ENCODE data around the gene EP400. TPM values are rescaled to one million over a fixed set of nuclear protein-coding genes. Genes with fewer than 3 reads are reported as not detected.

The EP400 gene
- total and polyA plus RNA-seq, 9 of the 15 experiments (the other 6 are each of a cell fraction or from before 2014, with no cell fraction given): 4.5 to 58.0 (median 7.0) TPM

DNA sequence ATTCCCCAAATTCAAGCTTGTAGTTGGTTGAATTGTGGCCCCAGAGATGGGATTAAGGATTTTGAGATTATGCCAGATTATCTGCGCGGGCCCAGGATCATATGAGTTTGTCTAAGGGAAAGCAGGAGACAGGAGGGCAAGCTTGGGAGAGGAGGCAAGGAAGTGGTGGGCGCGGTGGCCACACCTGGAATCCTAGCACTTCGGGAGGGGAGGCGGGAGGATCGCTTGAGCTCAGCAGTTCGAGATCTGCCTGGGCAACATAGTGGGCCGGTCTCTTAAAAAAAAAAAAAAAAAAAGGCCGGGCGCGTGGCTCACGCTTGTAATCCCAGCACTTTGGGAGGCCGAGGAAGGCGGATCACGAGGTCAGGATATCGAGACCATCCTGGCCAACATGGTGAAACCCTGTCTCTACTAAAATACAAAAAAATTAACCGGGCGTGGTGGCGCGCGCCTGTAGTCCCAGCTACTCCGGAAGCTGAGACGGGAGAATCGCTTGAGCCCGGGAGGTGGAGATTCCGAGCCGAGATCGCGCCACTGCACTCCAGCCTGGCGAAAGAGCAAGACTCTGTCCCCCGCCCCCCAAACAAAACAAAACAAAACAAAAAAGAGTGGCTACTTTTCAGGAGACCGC is 21.5 kb upstream of the EP400 start (continued):
- TF ChIP-seq, protein P1, sequence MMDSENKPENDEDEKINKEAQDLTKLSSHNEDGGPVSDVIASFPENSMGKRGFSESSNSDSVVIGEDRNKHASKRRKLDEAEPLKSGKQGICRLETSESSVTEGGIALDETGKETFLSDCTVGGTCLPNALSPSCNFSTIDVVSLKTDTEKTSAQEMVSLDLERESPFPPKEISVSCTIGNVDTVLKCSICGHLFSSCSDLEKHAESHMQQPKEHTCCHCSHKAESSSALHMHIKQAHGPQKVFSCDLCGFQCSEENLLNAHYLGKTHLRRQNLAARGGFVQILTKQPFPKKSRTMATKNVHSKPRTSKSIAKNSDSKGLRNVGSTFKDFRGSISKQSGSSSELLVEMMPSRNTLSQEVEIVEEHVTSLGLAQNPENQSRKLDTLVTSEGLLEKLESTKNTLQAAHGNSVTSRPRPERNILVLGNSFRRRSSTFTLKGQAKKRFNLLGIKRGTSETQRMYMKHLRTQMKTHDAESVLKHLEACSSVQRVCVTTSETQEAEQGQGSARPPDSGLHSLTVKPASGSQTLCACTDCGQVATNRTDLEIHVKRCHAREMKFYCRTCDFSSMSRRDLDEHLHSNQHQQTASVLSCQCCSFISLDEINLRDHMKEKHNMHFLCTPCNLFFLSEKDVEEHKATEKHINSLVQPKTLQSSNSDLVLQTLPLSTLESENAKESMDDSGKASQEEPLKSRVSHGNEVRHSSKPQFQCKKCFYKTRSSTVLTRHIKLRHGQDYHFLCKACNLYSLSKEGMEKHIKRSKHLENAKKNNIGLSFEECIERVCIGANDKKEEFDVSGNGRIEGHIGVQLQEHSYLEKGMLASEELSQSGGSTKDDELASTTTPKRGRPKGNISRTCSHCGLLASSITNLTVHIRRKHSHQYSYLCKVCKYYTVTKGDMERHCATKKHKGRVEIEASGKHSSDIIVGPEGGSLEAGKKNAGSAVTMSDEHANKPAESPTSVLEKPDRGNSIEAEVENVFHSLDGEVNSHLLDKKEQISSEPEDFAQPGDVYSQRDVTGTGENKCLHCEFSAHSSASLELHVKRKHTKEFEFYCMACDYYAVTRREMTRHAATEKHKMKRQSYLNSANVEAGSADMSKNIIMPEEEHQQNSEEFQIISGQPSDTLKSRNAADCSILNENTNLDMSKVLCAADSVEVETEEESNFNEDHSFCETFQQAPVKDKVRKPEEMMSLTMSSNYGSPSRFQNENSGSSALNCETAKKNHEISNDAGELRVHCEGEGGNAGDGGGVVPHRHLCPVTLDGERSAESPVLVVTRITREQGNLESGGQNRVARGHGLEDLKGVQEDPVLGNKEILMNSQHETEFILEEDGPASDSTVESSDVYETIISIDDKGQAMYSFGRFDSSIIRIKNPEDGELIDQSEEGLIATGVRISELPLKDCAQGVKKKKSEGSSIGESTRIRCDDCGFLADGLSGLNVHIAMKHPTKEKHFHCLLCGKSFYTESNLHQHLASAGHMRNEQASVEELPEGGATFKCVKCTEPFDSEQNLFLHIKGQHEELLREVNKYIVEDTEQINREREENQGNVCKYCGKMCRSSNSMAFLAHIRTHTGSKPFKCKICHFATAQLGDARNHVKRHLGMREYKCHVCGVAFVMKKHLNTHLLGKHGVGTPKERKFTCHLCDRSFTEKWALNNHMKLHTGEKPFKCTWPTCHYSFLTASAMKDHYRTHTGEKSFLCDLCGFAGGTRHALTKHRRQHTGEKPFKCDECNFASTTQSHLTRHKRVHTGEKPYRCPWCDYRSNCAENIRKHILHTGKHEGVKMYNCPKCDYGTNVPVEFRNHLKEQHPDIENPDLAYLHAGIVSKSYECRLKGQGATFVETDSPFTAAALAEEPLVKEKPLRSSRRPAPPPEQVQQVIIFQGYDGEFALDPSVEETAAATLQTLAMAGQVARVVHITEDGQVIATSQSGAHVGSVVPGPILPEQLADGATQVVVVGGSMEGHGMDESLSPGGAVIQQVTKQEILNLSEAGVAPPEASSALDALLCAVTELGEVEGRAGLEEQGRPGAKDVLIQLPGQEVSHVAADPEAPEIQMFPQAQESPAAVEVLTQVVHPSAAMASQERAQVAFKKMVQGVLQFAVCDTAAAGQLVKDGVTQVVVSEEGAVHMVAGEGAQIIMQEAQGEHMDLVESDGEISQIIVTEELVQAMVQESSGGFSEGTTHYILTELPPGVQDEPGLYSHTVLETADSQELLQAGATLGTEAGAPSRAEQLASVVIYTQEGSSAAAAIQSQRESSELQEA (IDR thresholded peaks at IDR 0.05; ENCODE audit: low read depth): peak; percentile 48; the same call in 1 of the 2 replicates
- no peak for TF ChIP-seq CREB1 (IDR thresholded peaks at IDR 0.05)
- TF ChIP-seq CREB1 (CRISPR knock-in tag; IDR thresholded peaks at IDR 0.05): 0 out of 2 replicates have a peak, but pooled peaks have one; percentile 2
- TF ChIP-seq ZNF384 (IDR thresholded peaks at IDR 0.05; ENCODE audit: low read depth, low read length): peak; percentile 63; the same call in 1 of the 2 replicates
- TF ChIP-seq, protein P2, sequence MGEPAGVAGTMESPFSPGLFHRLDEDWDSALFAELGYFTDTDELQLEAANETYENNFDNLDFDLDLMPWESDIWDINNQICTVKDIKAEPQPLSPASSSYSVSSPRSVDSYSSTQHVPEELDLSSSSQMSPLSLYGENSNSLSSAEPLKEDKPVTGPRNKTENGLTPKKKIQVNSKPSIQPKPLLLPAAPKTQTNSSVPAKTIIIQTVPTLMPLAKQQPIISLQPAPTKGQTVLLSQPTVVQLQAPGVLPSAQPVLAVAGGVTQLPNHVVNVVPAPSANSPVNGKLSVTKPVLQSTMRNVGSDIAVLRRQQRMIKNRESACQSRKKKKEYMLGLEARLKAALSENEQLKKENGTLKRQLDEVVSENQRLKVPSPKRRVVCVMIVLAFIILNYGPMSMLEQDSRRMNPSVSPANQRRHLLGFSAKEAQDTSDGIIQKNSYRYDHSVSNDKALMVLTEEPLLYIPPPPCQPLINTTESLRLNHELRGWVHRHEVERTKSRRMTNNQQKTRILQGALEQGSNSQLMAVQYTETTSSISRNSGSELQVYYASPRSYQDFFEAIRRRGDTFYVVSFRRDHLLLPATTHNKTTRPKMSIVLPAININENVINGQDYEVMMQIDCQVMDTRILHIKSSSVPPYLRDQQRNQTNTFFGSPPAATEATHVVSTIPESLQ (CRISPR knock-in tag; IDR thresholded peaks at IDR 0.05): 0 out of 2 replicates have a peak, but pooled peaks have one; percentile 2
- peak; percentile 41; the same call in 1 of the 2 replicates for TF ChIP-seq ZNF175 (CRISPR knock-in tag; IDR thresholded peaks at IDR 0.05; ENCODE audit: low read depth)
- peak; percentile 81 for TF ChIP-seq ETV5 (CRISPR knock-in tag; IDR thresholded peaks at IDR 0.05; ENCODE audit: low read depth)
- TF ChIP-seq MBD2 (IDR thresholded peaks at IDR 0.05; ENCODE audit: borderline replicate concordance, low read depth): no peak
- TF ChIP-seq PHB2 (IDR thresholded peaks at IDR 0.05; ENCODE audit: low read depth): no peak
- 0 out of 2 replicates have a peak, but pooled peaks have one; percentile 23 for TF ChIP-seq HLTF (IDR thresholded peaks at IDR 0.05)
- TF ChIP-seq THRAP3 (IDR thresholded peaks at IDR 0.05; ENCODE audit: borderline replicate concordance): 0 out of 2 replicates have a peak, but pooled peaks have one; percentile 25
- TF ChIP-seq, protein P3, sequence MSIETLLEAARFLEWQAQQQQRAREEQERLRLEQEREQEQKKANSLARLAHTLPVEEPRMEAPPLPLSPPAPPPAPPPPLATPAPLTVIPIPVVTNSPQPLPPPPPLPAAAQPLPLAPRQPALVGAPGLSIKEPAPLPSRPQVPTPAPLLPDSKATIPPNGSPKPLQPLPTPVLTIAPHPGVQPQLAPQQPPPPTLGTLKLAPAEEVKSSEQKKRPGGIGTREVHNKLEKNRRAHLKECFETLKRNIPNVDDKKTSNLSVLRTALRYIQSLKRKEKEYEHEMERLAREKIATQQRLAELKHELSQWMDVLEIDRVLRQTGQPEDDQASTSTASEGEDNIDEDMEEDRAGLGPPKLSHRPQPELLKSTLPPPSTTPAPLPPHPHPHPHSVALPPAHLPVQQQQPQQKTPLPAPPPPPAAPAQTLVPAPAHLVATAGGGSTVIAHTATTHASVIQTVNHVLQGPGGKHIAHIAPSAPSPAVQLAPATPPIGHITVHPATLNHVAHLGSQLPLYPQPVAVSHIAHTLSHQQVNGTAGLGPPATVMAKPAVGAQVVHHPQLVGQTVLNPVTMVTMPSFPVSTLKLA (conservative IDR thresholded peaks at IDR 0.05): peak in 1 of 2 experiments; percentile 8; a peak in 2 of 4 replicates
- no peak for TF ChIP-seq ZKSCAN1 (IDR thresholded peaks at IDR 0.05; ENCODE audit: low read depth, low read length)
- 0 out of 2 replicates have a peak, but pooled peaks have one; percentile 25 for TF ChIP-seq GTF2A2 (tag; IDR thresholded peaks at IDR 0.05)
- TF ChIP-seq ARID1B (IDR thresholded peaks at IDR 0.05): peak; percentile 47; the same call in 1 of the 2 replicates
